ENCODE results near the gene ITGA8.
"Not testable (repeated sequence)": the region's sequence is repeated elsewhere in the genome, so short reads cannot be mapped to it uniquely, and the experiment has no call there.

ITGA8 gene

DNA sequence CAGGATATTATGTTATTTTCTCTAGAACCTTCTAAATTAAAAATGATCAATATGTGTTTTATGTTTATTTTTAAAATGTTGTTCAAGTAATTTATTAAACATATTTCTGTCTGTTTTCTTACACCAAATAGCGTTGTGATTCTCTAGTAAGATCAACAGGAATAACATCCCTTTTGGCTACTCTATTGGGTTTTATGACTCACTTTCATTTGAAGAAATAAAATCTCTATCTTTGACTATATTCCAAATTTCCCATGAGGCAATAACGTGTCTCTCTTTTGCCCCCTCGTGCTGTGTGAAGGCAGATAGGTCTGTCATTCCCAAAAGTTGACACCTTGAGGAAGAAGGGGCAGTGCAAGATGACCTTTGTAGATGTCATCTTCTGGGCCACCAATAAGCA lies 40.9 kb downstream of the ITGA8 start:
- no peak for DNase-seq

GRCh38 chr10:15672469-15672868 lies 47.3 kb downstream of the ITGA8 start:
- no peak for DNase-seq

GRCh38 chr10:15670880-15671279 lies 48.8 kb downstream of the ITGA8 start:
- DNase-seq = no peak

DNA sequence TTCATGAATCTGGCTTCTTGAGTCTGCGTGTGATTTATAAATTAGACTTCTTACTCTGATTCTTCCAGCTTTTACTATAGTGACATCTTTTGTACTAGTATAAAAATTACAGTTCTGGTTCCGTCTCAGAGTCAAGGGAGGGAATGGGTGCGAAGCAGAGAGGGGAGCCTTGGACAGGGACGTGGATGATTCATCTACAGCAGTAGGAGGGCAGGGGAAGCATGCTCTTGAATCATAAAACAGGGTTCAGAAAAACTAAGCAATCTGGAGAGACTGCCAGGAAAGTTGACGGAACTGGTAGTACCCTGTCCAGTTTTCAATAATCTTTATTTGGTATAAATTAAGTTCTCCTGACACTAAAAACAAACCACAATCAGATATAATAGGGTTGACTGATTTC lies 58.1 kb downstream of the ITGA8 start:
- DNase-seq = no peak

DNA sequence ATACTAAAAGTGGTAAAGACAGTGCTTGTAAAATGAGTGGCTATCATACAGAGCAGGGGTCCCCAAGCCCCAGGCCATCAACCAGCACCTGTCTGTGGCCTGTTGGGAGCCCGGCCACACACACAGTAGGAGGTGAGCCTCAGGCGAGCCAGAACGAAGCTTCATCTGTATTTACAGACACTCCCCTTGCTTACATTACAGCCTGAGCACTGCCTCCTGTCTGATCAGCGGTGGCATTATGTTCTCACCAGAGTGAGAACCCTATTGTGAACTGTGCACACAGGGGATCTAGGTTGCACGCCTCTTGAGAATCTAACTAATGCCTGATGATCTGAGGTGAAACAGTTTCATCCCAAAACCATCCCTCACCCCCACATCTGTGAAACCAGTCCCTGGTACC lies 58.7 kb downstream of the ITGA8 start:
- DNase-seq = no peak

- DNase-seq = no peak
Measured at GRCh38 chr10:15658069-15658702, 61.5 kb downstream of the ITGA8 start.

- DNase-seq = no peak
Measured at GRCh38 chr10:15652757-15653156, 67.0 kb downstream of the ITGA8 start.

DNA sequence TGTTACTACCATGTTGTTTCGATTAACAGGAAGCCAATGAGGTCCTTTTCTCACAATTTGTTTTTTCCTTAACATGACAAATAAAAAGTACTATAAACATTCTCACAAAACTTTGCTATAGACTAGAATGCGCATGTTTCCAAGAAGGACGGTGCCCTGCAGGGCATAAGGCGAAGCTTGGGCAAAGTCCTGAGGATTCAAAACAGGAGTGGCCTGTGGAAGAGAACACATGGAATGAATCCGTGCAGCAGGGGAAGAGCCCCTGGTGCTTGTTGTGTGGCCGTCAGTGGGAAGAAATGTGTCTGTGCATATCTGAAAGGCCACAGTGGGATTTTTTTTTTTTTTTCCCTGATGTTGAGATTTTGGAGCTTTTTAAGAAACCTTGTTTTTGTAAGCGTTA lies 67.6 kb downstream of the ITGA8 start:
- no peak for DNase-seq

GRCh38 chr10:15651175-15651574 lies 68.5 kb downstream of the ITGA8 start:
- no peak for DNase-seq

DNA sequence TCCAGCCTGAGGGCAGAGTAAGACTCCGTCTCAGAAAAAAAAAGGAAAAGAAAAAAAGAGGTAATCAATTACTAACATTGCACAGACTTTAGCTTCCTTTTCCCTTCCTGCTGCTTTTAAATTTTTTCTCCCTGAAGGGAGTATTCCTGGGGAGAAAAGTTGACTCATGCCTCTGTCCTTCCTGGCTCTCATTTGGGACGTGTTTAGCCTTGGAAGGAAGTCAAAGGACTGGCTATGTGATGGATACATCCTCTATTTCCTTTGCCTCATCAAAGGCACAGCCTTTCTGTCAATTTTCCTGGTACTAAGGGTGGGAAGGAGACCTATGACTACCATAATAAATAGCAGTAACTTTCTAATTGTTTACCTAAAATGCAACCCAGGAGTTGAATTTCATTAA lies 77.6 kb downstream of the ITGA8 start:
- DNase-seq = no peak

GRCh38 chr10:15640536-15641085 lies 79.1 kb downstream of the ITGA8 start:
- DNase-seq = no peak

- DNase-seq = no peak
Measured at GRCh38 chr10:15636446-15636845, 83.3 kb downstream of the ITGA8 start.

DNA sequence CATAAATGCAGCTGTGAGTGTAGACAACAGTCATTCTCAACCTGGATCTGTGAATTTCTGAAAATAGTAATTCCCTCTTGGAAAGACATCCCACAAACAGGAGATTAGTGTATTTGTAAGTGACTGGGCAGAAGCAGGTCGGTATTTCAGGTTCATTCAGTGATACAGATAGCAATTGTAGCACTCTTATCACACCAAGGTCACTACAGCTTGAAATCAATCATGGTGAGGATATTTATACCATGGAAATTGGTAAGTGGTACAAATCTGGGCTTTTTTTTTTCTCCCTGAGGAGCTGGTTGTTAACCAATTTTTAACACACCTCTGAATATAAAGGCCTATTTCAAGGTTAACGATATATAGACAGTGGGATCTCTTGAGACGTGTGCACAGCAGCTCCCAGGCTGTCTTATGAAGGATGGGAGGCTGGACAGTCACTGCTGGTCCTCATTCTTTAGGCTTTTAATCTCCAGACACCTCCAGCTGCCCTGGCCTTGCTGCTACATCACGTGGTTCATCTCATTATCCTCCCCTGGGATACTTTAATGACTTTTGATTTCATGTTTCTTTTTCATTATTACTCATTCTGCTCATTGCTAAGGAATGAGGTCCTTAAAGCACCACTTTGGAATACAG lies 87.1 kb downstream of the ITGA8 start:
- no peak for DNase-seq

DNA sequence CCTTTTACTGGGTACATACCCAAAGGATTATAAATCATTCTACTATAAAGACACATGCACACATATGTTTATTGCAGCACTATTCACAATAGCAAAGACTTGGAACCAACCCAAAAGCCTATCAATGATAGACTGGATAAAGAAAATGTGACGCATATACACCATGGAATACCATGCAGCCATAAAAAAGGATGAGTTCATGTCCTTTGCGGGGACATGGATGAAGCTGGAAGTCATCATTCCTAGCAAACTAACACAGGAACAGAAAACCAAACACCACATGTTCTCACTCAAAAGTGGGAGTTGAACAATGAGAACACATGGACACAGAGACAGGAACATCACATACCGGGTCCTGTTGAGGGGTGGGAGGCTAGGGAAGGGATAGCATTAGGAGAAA lies 88.5 kb downstream of the ITGA8 start:
- DNase-seq = not testable (repeated sequence)

- no peak for DNase-seq
Measured at GRCh38 chr10:15630353-15630752, 89.4 kb downstream of the ITGA8 start.

- no peak for DNase-seq
Measured at GRCh38 chr10:15627617-15628196, 92.0 kb downstream of the ITGA8 start.

DNA sequence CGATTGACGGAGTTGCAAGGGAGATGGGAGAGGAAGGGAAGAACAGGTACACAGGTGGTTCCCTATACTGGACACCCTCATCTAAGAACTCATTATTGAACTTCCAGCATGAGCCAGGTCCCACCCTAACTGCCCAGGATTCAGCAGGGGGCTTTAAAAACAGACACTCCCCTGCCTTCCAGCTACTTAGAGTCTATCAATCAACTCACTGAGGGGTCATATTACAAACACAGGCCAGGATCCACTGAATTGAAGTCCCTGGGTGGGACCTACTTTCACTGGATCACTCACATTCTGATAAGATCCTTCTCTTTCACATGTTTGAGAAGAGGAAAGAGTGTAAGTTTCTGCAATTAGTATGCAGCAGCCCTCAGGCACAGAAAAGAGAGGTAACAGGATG lies 92.8 kb downstream of the ITGA8 start:
- DNase-seq = no peak

DNA sequence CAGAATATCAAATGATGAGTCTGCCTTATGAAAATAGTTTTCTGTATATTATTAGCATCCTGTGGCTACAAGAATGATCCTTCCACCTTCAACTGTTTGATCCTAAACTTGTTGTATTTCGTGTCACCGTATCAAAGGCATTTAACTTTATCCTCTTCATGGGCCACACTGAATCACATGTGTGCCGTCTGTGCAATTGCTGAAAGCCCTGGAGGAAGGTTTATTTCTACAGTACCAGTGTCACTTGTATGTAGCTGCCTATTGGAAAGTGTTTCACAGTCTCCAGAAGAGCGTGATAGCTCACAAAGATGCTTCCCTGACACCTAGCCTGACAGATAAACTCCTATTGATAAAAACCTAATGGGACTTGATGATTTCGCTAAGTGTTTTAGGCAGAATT lies 94.5 kb downstream of the ITGA8 start:
- DNase-seq = no peak

DNA sequence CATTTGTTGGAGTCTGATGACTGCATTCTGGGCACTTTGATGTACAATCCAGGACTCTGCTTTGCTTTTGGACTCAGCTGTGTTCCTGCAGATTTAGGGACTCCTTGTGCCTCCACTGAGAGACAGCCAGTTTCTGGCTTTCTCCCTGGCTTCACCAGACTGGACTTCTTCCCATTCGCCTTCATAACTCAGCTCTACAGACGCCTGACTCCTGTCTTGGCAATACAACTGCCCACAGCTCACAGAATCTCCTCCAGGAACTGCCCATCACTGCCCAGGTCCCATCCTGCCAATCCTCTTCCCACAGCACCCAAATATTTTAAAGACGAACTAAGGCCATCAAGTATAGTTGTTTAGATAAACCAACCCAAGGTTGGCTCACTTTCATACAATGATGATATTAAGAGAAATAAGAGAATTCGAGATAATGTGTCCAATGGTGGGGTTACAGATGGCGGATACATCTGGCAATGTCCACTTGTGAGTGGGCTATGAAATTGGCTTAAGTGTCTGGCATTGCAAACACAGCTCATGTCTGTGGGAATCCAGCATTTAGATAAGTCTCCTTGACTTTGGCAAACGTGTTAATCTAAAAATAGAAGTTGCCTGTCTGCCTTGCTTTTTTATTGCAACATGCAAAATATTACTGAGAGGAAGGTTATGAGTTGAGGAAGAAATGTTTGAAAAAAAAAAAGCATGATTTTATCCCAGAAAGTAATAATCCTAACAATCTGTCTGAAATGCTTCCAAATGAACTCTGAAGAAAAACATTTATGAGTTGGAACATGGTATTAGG lies 95.1 kb downstream of the ITGA8 start:
- DNase-seq = no peak

DNA sequence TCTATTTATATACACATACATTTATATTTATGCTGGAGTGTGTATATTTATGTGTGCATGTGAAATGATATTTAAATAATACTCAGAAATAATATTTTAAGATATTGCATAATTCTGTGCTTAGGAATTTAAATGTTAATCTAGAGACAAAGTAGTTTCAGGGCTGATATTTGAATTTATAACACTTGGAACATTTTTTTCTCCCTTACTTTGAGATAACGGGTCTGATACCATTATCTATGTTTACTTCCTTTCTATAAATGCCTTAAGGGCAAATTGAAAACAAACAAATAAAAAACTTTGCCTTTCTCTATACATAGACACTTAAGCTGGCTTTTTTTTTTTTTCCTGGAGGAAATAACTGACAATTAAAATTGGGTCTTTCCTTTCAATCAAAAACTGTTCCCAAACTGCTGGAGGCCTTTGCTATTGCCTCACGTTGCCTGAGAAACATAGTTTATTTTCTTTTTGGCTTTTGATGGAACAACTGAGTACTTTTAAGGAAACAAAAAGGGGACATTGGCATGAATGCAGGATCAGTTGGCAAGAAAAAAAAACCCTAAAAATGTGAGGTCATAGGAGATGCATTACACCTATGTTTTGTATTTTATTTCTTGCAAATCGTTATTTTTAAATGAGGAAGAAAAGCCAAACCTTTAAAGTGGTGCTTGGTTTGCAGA lies 98.7 kb downstream of the ITGA8 start:
- no peak for DNase-seq

GRCh38 chr10:15620337-15620736 lies 99.4 kb downstream of the ITGA8 start:
- DNase-seq = no peak

DNA sequence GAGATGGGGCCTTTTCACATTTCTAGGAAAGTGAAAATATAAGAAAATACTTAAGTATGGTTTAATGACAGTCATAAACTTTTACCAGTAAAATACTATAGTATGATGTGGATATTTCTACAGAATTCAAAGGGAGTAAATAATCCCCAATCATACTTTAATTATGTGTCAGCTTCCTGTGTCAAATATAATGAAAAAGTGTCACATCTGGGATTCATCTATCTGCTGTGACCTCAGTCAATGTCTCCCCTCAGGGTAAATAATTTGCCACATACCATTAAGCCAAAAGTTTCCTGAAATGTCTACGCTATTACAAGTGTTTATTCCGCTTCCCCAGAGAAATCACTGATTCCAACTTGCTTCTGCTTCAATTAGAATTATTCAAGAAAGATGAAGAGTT lies 110.5 kb downstream of the ITGA8 start:
- no peak for DNase-seq

GRCh38 chr10:15606377-15606776 lies 113.3 kb downstream of the ITGA8 start:
- DNase-seq = no peak

Measured in GOT3 (cell line).